Articular chondrocyte of knee joint (primary cell): ENCODE results near the gene NUCB2. TPM values are rescaled to one million over a fixed set of nuclear protein-coding genes. Genes with fewer than 3 reads are reported as not detected.

Experiments
- total RNA-seq: library from RNA; depleted of rRNA; stranded (reverse); fragments of >200 nt; gene quantifications from 2 replicates; pipeline ENCODE4 v1.2.3, GENCODE V29; 2012

Gene NUCB2
- total RNA-seq = 221 and 242 TPM in 2 replicates

DNA sequence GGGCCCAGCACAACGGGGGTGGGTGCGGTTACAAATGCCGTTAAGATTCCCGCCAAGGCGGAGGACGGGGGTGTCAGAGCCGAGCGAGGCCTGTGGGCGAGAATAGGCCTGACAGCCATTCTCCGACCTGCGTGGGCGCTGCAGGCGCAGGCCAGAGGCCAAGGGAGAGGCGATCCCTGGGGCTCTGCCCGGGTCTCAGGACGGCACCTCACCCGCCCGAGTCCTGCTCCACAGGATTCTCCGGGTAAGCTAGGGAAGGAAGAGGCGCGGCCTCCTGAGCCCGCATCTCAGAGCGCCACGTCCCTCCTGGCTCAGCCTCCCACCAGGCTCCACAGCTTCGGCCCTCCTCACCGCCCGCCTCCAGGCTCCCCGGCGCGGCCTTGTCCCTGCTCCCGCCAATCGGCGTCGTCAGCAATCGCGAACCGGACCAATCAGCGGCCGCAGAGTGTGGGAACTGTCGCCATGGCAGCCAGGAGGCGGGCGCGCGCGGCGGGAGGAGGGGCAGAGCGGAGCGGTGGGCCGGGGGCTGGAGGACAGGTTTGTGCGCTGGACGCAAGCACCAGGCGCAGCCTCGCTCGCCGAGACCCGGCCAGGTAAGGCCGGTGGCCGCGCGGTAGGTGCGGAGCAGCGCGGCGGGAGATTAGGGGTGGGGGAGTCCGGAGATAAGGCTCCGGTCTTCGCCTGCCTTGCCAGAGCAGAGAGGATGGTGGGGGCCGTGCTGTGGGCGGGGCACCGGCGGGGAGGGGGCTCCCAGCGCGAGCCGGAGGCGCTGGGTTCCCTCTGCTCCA is at the start of gene NUCB2:
Gene NUCB2 (plus strand): TSS at position 504 of the 788 bp plus-strand sequence. CDS start 18,585 bp downstream, outside the sequence.

GRCh38 chr11:17351510-17352176 is 75.1 kb downstream of the NUCB2 start, which contains the start of gene NCR3LG1:
NCR3LG1 (plus strand) TSS chr11:17351800; CDS start chr11:17351970, 170 bp downstream.

Other genes starting within 250 kb of the NUCB2 start
- gene RPS13, start 199.1 kb upstream of the NUCB2 start, total RNA-seq = 956 and 1,253 TPM in 2 replicates
- 55.8 and 59.2 TPM in 2 replicates for gene PIK3C2A, start 68.8 kb upstream of the NUCB2 start, total RNA-seq
- 6.4 and 14.4 TPM in 2 replicates for gene NCR3LG1, start 75.1 kb downstream of the NUCB2 start, total RNA-seq
- under 0.01 TPM in 1 of 2 replicates, not detected in the other for gene KCNJ11, start 111.9 kb downstream of the NUCB2 start, total RNA-seq
- 0.26 and 0.54 TPM in 2 replicates for gene ABCC8, start 200.1 kb downstream of the NUCB2 start, total RNA-seq